HEK293 (cell line): ENCODE results near the gene CNST.
"Not testable (repeated sequence)": the region's sequence is repeated elsewhere in the genome, so short reads cannot be mapped to it uniquely, and the experiment has no call there.

Experiments
- TCF7L2 ChIP-seq: IDR thresholded peaks from 2 replicates; pipeline ENCODE4 v1.6.1; 2011; ENCODE audit warnings: low read depth, mild to moderate bottlenecking, inconsistent platforms, low read length, moderate library complexity, borderline replicate concordance
- ZNF473 ChIP-seq: fragments of 450-650 bp; formaldehyde crosslinking; IDR thresholded peaks from 2 replicates; pipeline ENCODE4 v1.5.1; 2017; ENCODE audit warnings: missing biosample characterization, missing genetic modification characterization
- ZNF571 ChIP-seq: fragments of 450-650 bp; formaldehyde crosslinking; IDR thresholded peaks from 2 replicates; pipeline ENCODE4 v1.5.0; 2017; ENCODE audit warnings: missing biosample characterization, missing genetic modification characterization
- ZNF677 ChIP-seq: fragments of 450-650 bp; IDR thresholded peaks from 2 replicates; pipeline ENCODE4 v1.5.0; 2018; ENCODE audit warnings: missing biosample characterization, mild to moderate bottlenecking, missing genetic modification characterization, moderate library complexity
- ZNF707 ChIP-seq: fragments of 450-650 bp; formaldehyde crosslinking; IDR thresholded peaks from 2 replicates; pipeline ENCODE4 v1.5.1; 2016; ENCODE audit warnings: missing biosample characterization, missing genetic modification characterization
- ZXDB ChIP-seq: fragments of 450-650 bp; formaldehyde crosslinking; IDR thresholded peaks from 2 replicates; pipeline ENCODE4 v1.5.1; 2016; ENCODE audit warnings: missing biosample characterization, missing genetic modification characterization
- TF ChIP-seq, protein P1 (sequence below): fragments of 450-650 bp; formaldehyde crosslinking; IDR thresholded peaks from 2 replicates; pipeline ENCODE4 v1.5.1; 2016; ENCODE audit warnings: missing biosample characterization, missing genetic modification characterization
- TF ChIP-seq, protein P2 (sequence below): fragments of 450-650 bp; formaldehyde crosslinking; IDR thresholded peaks from 2 replicates; pipeline ENCODE4 v1.5.1; 2016; ENCODE audit warnings: missing biosample characterization, missing genetic modification characterization

- TF ChIP-seq, protein P1, sequence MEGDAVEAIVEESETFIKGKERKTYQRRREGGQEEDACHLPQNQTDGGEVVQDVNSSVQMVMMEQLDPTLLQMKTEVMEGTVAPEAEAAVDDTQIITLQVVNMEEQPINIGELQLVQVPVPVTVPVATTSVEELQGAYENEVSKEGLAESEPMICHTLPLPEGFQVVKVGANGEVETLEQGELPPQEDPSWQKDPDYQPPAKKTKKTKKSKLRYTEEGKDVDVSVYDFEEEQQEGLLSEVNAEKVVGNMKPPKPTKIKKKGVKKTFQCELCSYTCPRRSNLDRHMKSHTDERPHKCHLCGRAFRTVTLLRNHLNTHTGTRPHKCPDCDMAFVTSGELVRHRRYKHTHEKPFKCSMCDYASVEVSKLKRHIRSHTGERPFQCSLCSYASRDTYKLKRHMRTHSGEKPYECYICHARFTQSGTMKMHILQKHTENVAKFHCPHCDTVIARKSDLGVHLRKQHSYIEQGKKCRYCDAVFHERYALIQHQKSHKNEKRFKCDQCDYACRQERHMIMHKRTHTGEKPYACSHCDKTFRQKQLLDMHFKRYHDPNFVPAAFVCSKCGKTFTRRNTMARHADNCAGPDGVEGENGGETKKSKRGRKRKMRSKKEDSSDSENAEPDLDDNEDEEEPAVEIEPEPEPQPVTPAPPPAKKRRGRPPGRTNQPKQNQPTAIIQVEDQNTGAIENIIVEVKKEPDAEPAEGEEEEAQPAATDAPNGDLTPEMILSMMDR (tag by site-specific recombination): not testable (repeated sequence)
- TF ChIP-seq ZNF707 (tag by site-specific recombination); ZNF571 (tag by site-specific recombination); ZNF677; ZNF473; ZXDB (tag by site-specific recombination); TCF7L2: not testable (repeated sequence)
- TF ChIP-seq, protein P2, sequence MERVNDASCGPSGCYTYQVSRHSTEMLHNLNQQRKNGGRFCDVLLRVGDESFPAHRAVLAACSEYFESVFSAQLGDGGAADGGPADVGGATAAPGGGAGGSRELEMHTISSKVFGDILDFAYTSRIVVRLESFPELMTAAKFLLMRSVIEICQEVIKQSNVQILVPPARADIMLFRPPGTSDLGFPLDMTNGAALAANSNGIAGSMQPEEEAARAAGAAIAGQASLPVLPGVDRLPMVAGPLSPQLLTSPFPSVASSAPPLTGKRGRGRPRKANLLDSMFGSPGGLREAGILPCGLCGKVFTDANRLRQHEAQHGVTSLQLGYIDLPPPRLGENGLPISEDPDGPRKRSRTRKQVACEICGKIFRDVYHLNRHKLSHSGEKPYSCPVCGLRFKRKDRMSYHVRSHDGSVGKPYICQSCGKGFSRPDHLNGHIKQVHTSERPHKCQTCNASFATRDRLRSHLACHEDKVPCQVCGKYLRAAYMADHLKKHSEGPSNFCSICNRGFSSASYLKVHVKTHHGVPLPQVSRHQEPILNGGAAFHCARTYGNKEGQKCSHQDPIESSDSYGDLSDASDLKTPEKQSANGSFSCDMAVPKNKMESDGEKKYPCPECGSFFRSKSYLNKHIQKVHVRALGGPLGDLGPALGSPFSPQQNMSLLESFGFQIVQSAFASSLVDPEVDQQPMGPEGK: not testable (repeated sequence)
These were observed 5.4 kb upstream of the CNST start for GRCh38 chr1:246560833-246561232.
